Measurements from ENCODE around the gene HDLBP.

GRCh38 chr2:241214766-241215165 is 100.7 kb downstream of the HDLBP start:
- TF ChIP-seq CTCF (IDR thresholded peaks at IDR 0.05) (no peak), POLR2A (IDR thresholded peaks at IDR 0.05) (no peak), EP300 (IDR thresholded peaks at IDR 0.05) (no peak)

Data from tibial nerve (tissue), 4 donors.